NCI-H526 (cell line): ENCODE results near the gene STK11.
"Not testable (repeated sequence)": the region's sequence is repeated elsewhere in the genome, so short reads cannot be mapped to it uniquely, and the experiment has no call there.

Experiments used
- DNase-seq, 2 experiments: peaks; one replicate each; lab custom pipeline; 2025; lab: John Stamatoyannopoulos, UW

Gene STK11

GRCh38 chr19:1208830-1209229 lies 3.3 kb downstream of the STK11 start:
- not testable (repeated sequence) for DNase-seq

- DNase-seq, result no peak
These were observed 4.6 kb downstream of the STK11 start for GRCh38 chr19:1210227-1210538.

GRCh38 chr19:1211494-1212234 lies 6.1 kb downstream of the STK11 start:
- no peak for DNase-seq

GRCh38 chr19:1213391-1214286 lies 8.1 kb downstream of the STK11 start:
- no peak for DNase-seq

GRCh38 chr19:1214299-1214861 lies 8.8 kb downstream of the STK11 start:
- DNase-seq, result no peak

GRCh38 chr19:1214862-1215731 lies 9.5 kb downstream of the STK11 start:
- DNase-seq, result no peak

- no peak for DNase-seq
These were observed 11.2 kb downstream of the STK11 start for GRCh38 chr19:1216756-1217155.

GRCh38 chr19:1217366-1217765 lies 11.8 kb downstream of the STK11 start:
- no peak for DNase-seq

- no peak for DNase-seq
These were observed 13.4 kb downstream of the STK11 start for GRCh38 chr19:1218751-1219567.

GRCh38 chr19:1219786-1220476 lies 14.4 kb downstream of the STK11 start:
- no peak for DNase-seq

GRCh38 chr19:1220477-1220930 lies 14.9 kb downstream of the STK11 start:
- DNase-seq, result peak in 1 of 2 experiments; percentile 56

GRCh38 chr19:1220976-1221903 lies 15.7 kb downstream of the STK11 start:
- DNase-seq, result no peak

GRCh38 chr19:1221904-1222255 lies 16.3 kb downstream of the STK11 start:
- DNase-seq, result no peak

GRCh38 chr19:1222394-1222793 lies 16.8 kb downstream of the STK11 start:
- no peak for DNase-seq

GRCh38 chr19:1223018-1223855 lies 17.7 kb downstream of the STK11 start:
- DNase-seq, result peak in 1 of 2 experiments; percentile 67

- no peak for DNase-seq
These were observed 18.7 kb downstream of the STK11 start for GRCh38 chr19:1224047-1224825.

- no peak for DNase-seq
These were observed 19.3 kb downstream of the STK11 start for GRCh38 chr19:1224847-1225246.
